OCI-M1 (cell line): Measurements from ENCODE around the gene LMAN2.

Source experiments
- DNase-seq: peaks from one replicate; lab custom pipeline; 2025; lab: John Stamatoyannopoulos, UW

Gene LMAN2

GRCh38 chr5:177327539-177328522, 23.6 kb downstream of the LMAN2 start:
- DNase-seq, result no peak

GRCh38 chr5:177325868-177326381, 25.5 kb downstream of the LMAN2 start:
- no peak for DNase-seq

DNA sequence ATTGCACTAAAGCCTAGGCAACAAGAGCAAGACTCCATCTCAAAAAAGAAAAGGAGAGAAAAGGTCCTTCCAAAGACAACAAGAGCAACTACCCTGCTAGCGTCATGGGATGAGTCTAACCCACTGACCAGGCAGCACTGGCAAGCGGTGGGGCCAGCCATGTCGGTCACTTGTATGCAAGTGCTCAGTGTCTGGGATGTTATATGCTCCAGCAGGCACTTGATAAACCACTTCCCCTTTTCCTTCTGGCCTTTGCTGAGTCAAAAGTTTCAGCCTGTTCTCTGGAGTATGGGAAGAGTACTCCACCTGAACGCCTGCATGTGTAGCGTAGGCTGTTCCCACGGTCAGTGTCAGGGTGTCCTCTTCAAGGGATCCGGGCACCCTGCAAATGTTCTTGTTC, 30.6 kb downstream of the LMAN2 start:
- DNase-seq, result peak; percentile 91

DNA sequence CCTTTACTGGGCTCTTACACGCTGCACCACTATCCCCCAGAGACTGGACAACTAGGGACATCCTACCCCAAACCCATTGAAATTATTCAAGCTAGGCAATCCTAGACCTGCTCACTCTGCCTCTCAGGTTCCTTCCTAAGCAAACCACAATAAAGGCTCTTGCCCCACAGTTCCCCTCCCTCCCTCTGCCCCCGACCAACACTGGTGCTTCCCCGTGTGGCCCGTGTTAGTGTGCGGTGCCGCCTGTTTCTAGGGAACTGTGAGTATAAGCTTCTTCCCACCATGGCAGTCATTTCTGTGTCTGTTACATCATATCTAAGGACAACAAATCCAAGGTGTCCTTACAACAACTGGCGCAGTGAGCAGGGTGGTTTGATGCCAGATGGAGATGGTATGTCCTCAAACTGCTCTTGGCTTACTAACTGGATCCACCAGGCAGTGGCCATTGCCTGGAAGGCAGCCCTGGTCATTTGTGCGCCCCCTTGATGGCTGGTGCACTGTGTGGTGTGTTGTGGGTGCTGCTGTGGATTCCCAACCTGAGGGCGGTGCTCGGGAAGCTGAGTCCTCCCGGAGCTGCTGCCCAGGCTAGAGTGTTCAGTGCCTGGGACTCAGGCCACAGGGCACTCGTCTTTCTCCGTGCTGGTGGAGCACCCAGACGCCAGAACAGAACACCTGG, 31.4 kb downstream of the LMAN2 start:
- DNase-seq, result no peak

GRCh38 chr5:177317959-177318377, 33.5 kb downstream of the LMAN2 start:
- DNase-seq, result peak; percentile 88

DNA sequence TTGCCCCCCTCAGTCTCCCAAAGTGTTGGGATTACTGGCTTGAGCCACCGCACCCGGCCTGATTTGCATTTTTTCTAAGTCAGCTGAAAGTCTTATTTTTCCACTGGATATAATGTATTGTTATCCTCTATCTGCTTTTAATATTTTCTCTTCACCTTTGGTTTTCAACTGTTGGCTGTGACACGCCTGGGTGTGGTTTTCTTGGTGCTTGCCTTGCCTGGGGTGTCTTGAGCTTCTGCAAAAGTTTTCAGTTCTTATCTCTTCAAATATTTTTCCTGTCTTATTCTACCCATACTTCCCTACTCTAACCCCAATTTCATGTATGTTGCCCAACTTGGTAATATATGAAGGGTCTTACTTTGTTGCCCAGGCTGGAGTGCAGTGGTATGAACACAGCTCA, 35.5 kb downstream of the LMAN2 start:
- no peak for DNase-seq

- no peak for DNase-seq
These were observed 36.1 kb downstream of the LMAN2 start for GRCh38 chr5:177315411-177315810.

DNA sequence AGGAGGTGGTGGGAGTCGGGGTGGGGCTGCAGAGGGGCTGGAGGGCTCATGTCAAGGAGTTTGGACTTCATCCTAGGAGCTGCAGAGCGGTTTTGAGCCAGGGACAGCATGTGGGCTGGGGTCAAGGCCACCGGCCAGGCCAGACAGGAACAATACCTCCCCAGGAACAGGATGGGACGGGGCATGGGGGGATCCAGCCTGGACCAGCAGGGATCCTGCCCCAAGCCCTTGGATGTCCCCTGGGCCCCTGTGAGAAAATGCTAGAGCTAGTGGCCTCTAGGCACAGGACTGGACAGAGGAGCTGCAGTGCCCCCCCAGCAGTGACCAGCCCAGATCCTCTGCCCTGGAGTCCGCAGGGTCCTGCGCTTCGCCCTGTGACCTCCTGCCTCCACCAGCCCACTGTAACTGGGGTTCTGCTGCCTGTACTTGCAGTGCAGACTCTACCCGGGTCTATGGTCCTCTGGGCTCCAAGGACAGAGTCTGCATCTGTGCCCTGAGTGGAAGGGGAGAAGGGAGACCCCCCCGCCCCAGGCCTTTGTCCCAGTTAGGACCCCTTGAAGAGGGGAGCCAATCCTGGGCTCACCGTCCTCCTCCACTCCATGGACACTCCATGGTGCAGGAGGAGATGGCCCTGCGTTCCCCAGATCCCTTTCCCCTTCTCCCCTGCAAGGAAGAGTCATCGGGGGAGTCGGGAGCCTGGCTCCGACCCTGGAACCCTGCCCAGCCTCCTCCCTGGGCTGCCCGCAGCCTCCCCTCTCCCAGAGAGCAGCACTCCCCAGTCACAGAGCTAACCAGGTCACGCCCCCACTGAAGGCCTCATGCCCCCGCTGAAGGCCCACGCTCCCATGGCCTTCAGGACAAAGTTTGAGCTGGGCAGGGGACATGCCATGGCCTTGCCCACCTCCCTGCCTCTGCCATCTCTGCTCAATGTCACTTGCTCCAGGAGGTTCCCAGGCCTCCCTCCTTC, 36.8 kb downstream of the LMAN2 start:
- DNase-seq, result no peak

DNA sequence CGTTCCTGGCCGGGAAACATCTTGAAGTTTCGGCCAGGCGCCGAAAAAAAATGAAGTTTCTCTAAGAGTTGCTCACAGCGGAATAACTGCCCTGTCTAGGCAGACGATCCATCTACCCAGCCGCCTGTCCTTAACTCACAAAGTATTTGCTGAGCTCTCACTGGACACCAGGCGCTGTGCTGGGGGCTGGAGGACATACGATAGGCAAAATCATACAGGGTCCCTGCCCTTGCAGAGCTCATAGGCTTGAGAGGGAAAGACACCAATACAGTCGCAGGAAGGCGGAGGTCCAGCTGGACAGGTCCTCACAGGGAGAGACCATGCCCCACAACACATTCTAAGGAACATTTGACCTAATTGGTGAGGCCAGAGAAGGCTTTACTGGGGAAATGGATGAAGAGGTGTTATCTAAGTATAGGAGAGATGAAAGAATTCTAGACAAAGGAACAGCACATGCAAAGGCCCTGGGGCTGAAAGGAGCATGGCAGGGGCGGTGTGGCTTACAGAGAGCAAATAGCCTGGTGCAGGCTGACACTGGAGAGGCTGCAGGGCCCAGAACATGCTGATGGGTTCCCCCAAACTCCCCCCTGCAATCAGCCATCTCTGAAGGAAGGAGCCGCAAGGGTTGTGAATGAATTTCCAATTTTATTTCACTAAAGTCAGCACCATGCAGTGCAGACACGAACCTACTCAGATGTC, 37.8 kb downstream of the LMAN2 start:
- DNase-seq, result no peak

- peak; percentile 81 for DNase-seq
These were observed 38.8 kb downstream of the LMAN2 start for GRCh38 chr5:177312649-177313181.

GRCh38 chr5:177311723-177312648, 39.5 kb downstream of the LMAN2 start, which contains the start of gene MXD3:
MXD3 (minus strand) TSS chr5:177311898; CDS start chr5:177311830, 68 bp downstream.
- peak; percentile 99 for DNase-seq

GRCh38 chr5:177311392-177311722, 40.1 kb downstream of the LMAN2 start:
- DNase-seq, result peak; percentile 52

GRCh38 chr5:177310757-177311391, 40.6 kb downstream of the LMAN2 start:
- DNase-seq, result no peak

GRCh38 chr5:177310332-177310731, 41.1 kb downstream of the LMAN2 start:
- DNase-seq, result no peak

DNA sequence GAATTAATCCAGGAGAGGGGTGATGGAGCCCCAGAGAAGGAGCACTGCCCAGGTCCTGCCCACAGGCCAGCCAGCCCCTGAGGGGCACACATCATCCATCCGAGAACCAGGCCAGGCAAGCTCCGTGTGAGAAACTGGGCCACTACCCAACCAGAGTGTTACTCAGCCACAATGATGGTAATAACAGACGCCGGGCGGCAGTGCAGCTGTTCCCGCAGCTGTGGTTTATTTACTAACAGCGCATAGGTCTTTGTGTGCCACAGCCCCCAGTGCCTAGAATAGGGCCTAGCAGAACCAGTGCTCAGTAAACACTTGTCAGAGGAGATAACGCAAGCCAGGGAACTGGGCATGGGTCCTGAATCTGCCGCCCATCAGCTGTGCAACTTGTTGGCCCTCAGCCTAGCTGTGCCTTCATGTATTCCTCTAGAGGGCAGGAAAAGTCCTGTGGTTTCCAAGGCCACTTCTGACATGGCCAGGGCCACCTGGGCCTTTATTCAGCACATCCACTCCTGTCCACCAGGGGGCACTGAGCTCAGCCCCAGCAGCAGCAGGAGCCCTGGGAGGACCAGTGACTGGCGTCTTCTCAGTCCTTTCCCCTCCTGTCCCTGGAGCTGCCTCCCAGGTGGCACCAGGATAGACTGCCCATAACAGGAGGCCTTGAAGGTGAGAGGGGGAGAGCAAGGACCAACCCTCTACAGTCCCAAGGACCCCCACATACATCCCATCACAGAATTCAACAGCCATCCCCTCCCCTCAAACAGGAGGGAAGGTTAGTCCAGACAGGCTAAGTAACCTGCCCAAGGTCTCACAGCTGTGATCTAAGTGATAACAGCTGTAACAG, 41.9 kb downstream of the LMAN2 start:
- DNase-seq, result peak; percentile 87

GRCh38 chr5:177308740-177309139, 42.7 kb downstream of the LMAN2 start:
- no peak for DNase-seq

DNA sequence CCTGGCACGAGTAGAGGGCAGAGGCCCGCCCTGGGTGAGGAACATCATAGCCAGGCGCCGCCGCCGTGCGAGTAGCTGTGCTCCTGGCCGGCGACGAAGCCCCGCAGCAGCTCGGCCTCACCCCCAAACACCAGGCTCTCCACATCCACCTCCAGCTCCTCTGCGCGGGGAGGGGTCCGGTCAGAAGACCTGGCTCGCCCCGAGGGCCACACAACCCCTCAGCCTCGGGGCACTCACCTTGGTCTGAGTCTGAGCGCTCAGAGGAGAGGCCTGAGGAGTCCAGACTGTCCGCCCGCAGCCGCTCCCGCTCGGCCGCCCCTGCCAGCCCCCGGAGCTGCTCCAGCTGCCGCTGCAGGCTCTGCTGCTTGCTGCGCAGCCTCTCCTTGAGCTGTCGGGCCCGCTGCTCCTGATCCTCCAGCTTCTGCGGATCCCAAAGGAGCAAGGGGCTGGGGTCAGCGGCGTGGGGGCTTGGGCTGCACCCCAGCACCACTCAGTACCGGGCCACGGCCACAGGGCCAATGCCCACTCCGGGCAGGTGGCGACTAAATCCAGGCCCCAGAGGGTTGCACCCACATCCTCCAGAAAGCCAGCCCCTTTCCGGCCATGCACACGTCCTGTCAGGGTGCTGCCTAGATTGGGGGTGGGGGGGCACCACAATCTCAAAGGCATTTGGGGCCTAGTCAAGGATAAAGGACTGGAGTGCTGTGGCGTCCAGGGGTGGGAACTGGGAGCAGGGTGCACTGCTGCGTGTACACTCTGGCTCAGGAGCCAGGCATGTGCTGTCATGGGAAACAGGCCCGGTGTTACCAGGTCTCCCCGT, 43.7 kb downstream of the LMAN2 start:
- no peak for DNase-seq
